ENCODE results near the gene WWOX. TPM values are rescaled to one million over a fixed set of nuclear protein-coding genes. Genes with fewer than 3 reads are reported as not detected.

WWOX gene
- total and polyA plus RNA-seq, 2 of the 8 experiments (the other 6 are each of a cell fraction or from before 2014, with no cell fraction given), result 5.4 to 16.7 TPM

GRCh38 chr16:78743556-78743955 lies 644.1 kb downstream of the WWOX start (continued):
- TF ChIP-seq, protein P1, sequence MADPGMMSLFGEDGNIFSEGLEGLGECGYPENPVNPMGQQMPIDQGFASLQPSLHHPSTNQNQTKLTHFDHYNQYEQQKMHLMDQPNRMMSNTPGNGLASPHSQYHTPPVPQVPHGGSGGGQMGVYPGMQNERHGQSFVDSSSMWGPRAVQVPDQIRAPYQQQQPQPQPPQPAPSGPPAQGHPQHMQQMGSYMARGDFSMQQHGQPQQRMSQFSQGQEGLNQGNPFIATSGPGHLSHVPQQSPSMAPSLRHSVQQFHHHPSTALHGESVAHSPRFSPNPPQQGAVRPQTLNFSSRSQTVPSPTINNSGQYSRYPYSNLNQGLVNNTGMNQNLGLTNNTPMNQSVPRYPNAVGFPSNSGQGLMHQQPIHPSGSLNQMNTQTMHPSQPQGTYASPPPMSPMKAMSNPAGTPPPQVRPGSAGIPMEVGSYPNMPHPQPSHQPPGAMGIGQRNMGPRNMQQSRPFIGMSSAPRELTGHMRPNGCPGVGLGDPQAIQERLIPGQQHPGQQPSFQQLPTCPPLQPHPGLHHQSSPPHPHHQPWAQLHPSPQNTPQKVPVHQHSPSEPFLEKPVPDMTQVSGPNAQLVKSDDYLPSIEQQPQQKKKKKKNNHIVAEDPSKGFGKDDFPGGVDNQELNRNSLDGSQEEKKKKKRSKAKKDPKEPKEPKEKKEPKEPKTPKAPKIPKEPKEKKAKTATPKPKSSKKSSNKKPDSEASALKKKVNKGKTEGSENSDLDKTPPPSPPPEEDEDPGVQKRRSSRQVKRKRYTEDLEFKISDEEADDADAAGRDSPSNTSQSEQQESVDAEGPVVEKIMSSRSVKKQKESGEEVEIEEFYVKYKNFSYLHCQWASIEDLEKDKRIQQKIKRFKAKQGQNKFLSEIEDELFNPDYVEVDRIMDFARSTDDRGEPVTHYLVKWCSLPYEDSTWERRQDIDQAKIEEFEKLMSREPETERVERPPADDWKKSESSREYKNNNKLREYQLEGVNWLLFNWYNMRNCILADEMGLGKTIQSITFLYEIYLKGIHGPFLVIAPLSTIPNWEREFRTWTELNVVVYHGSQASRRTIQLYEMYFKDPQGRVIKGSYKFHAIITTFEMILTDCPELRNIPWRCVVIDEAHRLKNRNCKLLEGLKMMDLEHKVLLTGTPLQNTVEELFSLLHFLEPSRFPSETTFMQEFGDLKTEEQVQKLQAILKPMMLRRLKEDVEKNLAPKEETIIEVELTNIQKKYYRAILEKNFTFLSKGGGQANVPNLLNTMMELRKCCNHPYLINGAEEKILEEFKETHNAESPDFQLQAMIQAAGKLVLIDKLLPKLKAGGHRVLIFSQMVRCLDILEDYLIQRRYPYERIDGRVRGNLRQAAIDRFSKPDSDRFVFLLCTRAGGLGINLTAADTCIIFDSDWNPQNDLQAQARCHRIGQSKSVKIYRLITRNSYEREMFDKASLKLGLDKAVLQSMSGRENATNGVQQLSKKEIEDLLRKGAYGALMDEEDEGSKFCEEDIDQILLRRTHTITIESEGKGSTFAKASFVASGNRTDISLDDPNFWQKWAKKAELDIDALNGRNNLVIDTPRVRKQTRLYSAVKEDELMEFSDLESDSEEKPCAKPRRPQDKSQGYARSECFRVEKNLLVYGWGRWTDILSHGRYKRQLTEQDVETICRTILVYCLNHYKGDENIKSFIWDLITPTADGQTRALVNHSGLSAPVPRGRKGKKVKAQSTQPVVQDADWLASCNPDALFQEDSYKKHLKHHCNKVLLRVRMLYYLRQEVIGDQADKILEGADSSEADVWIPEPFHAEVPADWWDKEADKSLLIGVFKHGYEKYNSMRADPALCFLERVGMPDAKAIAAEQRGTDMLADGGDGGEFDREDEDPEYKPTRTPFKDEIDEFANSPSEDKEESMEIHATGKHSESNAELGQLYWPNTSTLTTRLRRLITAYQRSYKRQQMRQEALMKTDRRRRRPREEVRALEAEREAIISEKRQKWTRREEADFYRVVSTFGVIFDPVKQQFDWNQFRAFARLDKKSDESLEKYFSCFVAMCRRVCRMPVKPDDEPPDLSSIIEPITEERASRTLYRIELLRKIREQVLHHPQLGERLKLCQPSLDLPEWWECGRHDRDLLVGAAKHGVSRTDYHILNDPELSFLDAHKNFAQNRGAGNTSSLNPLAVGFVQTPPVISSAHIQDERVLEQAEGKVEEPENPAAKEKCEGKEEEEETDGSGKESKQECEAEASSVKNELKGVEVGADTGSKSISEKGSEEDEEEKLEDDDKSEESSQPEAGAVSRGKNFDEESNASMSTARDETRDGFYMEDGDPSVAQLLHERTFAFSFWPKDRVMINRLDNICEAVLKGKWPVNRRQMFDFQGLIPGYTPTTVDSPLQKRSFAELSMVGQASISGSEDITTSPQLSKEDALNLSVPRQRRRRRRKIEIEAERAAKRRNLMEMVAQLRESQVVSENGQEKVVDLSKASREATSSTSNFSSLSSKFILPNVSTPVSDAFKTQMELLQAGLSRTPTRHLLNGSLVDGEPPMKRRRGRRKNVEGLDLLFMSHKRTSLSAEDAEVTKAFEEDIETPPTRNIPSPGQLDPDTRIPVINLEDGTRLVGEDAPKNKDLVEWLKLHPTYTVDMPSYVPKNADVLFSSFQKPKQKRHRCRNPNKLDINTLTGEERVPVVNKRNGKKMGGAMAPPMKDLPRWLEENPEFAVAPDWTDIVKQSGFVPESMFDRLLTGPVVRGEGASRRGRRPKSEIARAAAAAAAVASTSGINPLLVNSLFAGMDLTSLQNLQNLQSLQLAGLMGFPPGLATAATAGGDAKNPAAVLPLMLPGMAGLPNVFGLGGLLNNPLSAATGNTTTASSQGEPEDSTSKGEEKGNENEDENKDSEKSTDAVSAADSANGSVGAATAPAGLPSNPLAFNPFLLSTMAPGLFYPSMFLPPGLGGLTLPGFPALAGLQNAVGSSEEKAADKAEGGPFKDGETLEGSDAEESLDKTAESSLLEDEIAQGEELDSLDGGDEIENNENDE (IDR thresholded peaks at IDR 0.05; ENCODE audit: insufficient replicate concordance, low read length), result no peak
- TF ChIP-seq BCL11A (IDR thresholded peaks at IDR 0.05; ENCODE audit: low read depth in 2 of 2, low read length in 2 of 2) (no peak), SIRT6 (IDR thresholded peaks at IDR 0.05; ENCODE audit: low read length) (no peak), CEBPB (IDR thresholded peaks at IDR 0.05; ENCODE audit: low read depth, low read length) (no peak), NANOG (IDR thresholded peaks at IDR 0.05; ENCODE audit: insufficient read depth, low read depth, low read length, poor library complexity, severe bottlenecking) (no peak), CBX8 (IDR thresholded peaks at IDR 0.05; ENCODE audit: borderline replicate concordance, low read depth, low read length) (no peak), MAFK (IDR thresholded peaks at IDR 0.05; ENCODE audit: low read depth, low read length) (no peak), KDM4A (IDR thresholded peaks at IDR 0.05; ENCODE audit: low read depth, low read length, severe bottlenecking) (no peak), SP1 (IDR thresholded peaks at IDR 0.05; ENCODE audit: low read depth, low read length) (no peak)
- TF ChIP-seq, protein P2, sequence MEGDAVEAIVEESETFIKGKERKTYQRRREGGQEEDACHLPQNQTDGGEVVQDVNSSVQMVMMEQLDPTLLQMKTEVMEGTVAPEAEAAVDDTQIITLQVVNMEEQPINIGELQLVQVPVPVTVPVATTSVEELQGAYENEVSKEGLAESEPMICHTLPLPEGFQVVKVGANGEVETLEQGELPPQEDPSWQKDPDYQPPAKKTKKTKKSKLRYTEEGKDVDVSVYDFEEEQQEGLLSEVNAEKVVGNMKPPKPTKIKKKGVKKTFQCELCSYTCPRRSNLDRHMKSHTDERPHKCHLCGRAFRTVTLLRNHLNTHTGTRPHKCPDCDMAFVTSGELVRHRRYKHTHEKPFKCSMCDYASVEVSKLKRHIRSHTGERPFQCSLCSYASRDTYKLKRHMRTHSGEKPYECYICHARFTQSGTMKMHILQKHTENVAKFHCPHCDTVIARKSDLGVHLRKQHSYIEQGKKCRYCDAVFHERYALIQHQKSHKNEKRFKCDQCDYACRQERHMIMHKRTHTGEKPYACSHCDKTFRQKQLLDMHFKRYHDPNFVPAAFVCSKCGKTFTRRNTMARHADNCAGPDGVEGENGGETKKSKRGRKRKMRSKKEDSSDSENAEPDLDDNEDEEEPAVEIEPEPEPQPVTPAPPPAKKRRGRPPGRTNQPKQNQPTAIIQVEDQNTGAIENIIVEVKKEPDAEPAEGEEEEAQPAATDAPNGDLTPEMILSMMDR (IDR thresholded peaks at IDR 0.05; ENCODE audit: control extremely low read depth in 1 of 3, insufficient read depth in 1 of 3, low read depth in 1 of 3, low read length in 3 of 3), result no peak

Measured in H1 (cell line).